SK-N-SH (cell line): ENCODE data around the gene WDR7. TPM values are rescaled to one million over a fixed set of nuclear protein-coding genes. Genes with fewer than 3 reads are reported as not detected.

Experiments
- CTCF ChIA-PET: fragments of 300-600, 350-600 bp; formaldehyde crosslinking; extraction: SDS; loops from one replicate; lab custom pipeline; 2021; lab: Yijun Ruan, JAX
- POLR2A ChIA-PET: fragments of 350-600 bp; sonication (Branson Sonifier 250); formaldehyde crosslinking; extraction: SDS; loops from one replicate; lab custom pipeline; 2020; ENCODE audit warnings: antibody characterized with exemption, inconsistent platforms; lab: Yijun Ruan, JAX
- DNase-seq: peaks from one replicate; pipeline ENCODE4 v3.0.0; 2012
- H2AFZ ChIP-seq: fragments of 200-600 bp; sonication (generic); 2 replicates; pipeline ENCODE4 v1.8.1; 2016; ENCODE audit warnings: antibody characterized with exemption, mild to moderate bottlenecking, low read depth
- H3F3A ChIP-seq: fragments of 200-600 bp; sonication (generic); replicated peaks from 2 replicates; pipeline ENCODE3; 2016; ENCODE audit warnings: antibody characterized with exemption, mild to moderate bottlenecking; ENCODE audit not compliant: insufficient read depth
- H3K27ac ChIP-seq, 2 experiments: fragments of 200-500 bp in 1 of 2; fragments of 200-600 bp in 1 of 2; sonication (Bioruptor generic) in 1 of 2; sonication (generic), shearing (Covaris generic) in 1 of 2; 2 replicates each; pipeline versions ENCODE4 v1.5.1 to v1.6.1; 2014 to 2016; ENCODE audit warnings: low read depth in 2 of 2, inconsistent platforms in 1 of 2, low read length in 1 of 2, mild to moderate bottlenecking in 1 of 2, mixed read lengths in 1 of 2
- H3K27me3 ChIP-seq: fragments of 200-600 bp; sonication (generic), shearing (Covaris generic); 2 replicates; pipeline ENCODE4 v1.6.1; 2016; ENCODE audit warnings: mixed run types; ENCODE audit not compliant: insufficient read depth
- H3K36me3 ChIP-seq, 2 experiments: fragments of 200-500 bp in 1 of 2; fragments of 200-600 bp in 1 of 2; sonication (Bioruptor generic) in 1 of 2; sonication (generic) in 1 of 2; replicated peaks in 1 of 2; 2 replicates each; pipeline versions ENCODE3 to v1.5.1; 2014 to 2016; ENCODE audit warnings: low read length in 1 of 2, mild to moderate bottlenecking in 1 of 2; ENCODE audit not compliant: insufficient read depth in 2 of 2, control insufficient read depth in 1 of 2
- H3K4me1 ChIP-seq, 2 experiments: fragments of 200-500 bp in 1 of 2; fragments of 200-600 bp in 1 of 2; sonication (Bioruptor generic) in 1 of 2; sonication (generic), shearing (Covaris generic) in 1 of 2; 2 replicates each; pipeline versions ENCODE4 v1.5.1 to v1.6.1; 2014 to 2016; ENCODE audit warnings: low read depth in 1 of 2, low read length in 1 of 2, mixed run types in 1 of 2; ENCODE audit not compliant: insufficient read depth in 2 of 2, control insufficient read depth in 1 of 2
- H3K4me2 ChIP-seq: fragments of 200-600 bp; sonication (generic), shearing (Covaris generic); 2 replicates; pipeline ENCODE4 v1.6.1; 2017; ENCODE audit warnings: mixed run types
- H3K4me3 ChIP-seq, 2 experiments: fragments of 200-500 bp in 1 of 2; fragments of 200-600 bp in 1 of 2; sonication (Bioruptor generic) in 1 of 2; sonication (generic), shearing (Covaris generic) in 1 of 2; 2 replicates each; pipeline versions ENCODE4 v1.5.1 to v1.8.1; 2014 to 2016; ENCODE audit warnings: low read depth in 2 of 2, inconsistent platforms in 1 of 2, low read length in 1 of 2, mild to moderate bottlenecking in 1 of 2, mixed read lengths in 1 of 2, moderate library complexity in 1 of 2
- H3K79me2 ChIP-seq: fragments of 200-600 bp; sonication (generic); 2 replicates; pipeline ENCODE4 v1.8.1; 2017; ENCODE audit warnings: mild to moderate bottlenecking; ENCODE audit not compliant: insufficient read depth
- H3K9ac ChIP-seq: fragments of 200-600 bp; sonication (generic); 2 replicates; pipeline ENCODE4 v1.6.1; 2017; ENCODE audit warnings: mixed run types
- H3K9me2 ChIP-seq: fragments of 200-600 bp; sonication (generic); 2 replicates; pipeline ENCODE4 v1.6.1; 2017; ENCODE audit warnings: mixed run types
- H3K9me3 ChIP-seq: fragments of 200-600 bp; sonication (generic); 2 replicates; pipeline ENCODE4 v1.6.1; 2017; ENCODE audit warnings: mixed run types, mild to moderate bottlenecking, moderate library complexity
- H4K20me1 ChIP-seq: fragments of 200-600 bp; sonication (generic); 2 replicates; pipeline ENCODE4 v1.6.1; 2017; ENCODE audit warnings: mild to moderate bottlenecking, mixed run types; ENCODE audit not compliant: insufficient read depth
- CTCF ChIP-seq: fragments of 200-600 bp; sonication (generic); IDR thresholded peaks from 2 replicates; pipeline ENCODE4 v1.6.1; 2017; ENCODE audit warnings: antibody characterized with exemption, mild to moderate bottlenecking, moderate library complexity
- EZH2phosphoT487 ChIP-seq: fragments of 200-600 bp; sonication (generic); IDR thresholded peaks from 2 replicates; pipeline ENCODE4 v1.6.1; 2017; ENCODE audit warnings: low read depth, mixed run types, mild to moderate bottlenecking, antibody characterized with exemption, moderate library complexity, borderline replicate concordance
- FOSL2 ChIP-seq: IDR thresholded peaks from 2 replicates; pipeline ENCODE4 v1.4.0; 2012; ENCODE audit warnings: low read depth, mild to moderate bottlenecking, moderate library complexity, borderline replicate concordance
- FOXJ3 ChIP-seq: sonication (generic); formaldehyde crosslinking; IDR thresholded peaks from 2 replicates; pipeline ENCODE4 v1.5.1; 2020; ENCODE audit warnings: mild to moderate bottlenecking, missing genetic modification reagents
- FOXM1 ChIP-seq: IDR thresholded peaks from 2 replicates; pipeline ENCODE4 v1.4.0; 2012; ENCODE audit warnings: low read depth, mild to moderate bottlenecking
- JUND ChIP-seq: IDR thresholded peaks from 2 replicates; pipeline ENCODE4 v1.4.0; 2012
- MAX ChIP-seq: IDR thresholded peaks from 2 replicates; pipeline ENCODE4 v1.4.0; 2012; ENCODE audit warnings: low read depth
- MEF2A ChIP-seq: IDR thresholded peaks from 2 replicates; pipeline ENCODE4 v1.4.0; 2012; ENCODE audit warnings: low read depth, borderline replicate concordance
- PBX3 ChIP-seq: IDR thresholded peaks from 2 replicates; pipeline ENCODE4; 2012
- POLR2AphosphoS5 ChIP-seq: IDR thresholded peaks from 2 replicates; pipeline ENCODE4 v1.6.1; 2012; ENCODE audit warnings: low read depth, low read length
- RCOR1 ChIP-seq: fragments of 150-350 bp; IDR thresholded peaks from 2 replicates; pipeline ENCODE4 v1.6.1; 2017; ENCODE audit warnings: antibody characterized with exemption, low read length
- RFX5 ChIP-seq: IDR thresholded peaks from 2 replicates; pipeline ENCODE4 v1.6.1; 2012; ENCODE audit warnings: mild to moderate bottlenecking, improper control_type of control experiment, low read length
- SIN3A ChIP-seq: IDR thresholded peaks from 2 replicates; pipeline ENCODE4 v1.6.1; 2012; ENCODE audit warnings: low read depth, mild to moderate bottlenecking, low read length, moderate library complexity, borderline replicate concordance
- SMC3 ChIP-seq: IDR thresholded peaks from 2 replicates; pipeline ENCODE4 v1.6.1; 2012; ENCODE audit warnings: low read depth, low read length, improper control_type of control experiment
- USF2 ChIP-seq: fragments of 150-350 bp; IDR thresholded peaks from 2 replicates; pipeline ENCODE4 v1.6.1; 2017; ENCODE audit warnings: antibody characterized with exemption, low read length, low read depth, borderline replicate concordance
- WGBS: methylation state at CpG from one replicate; pipeline ENCODE4 v1.1.6; 2017; ENCODE audit warnings: low lambda C conversion rate; 5-methylcytosine and 5-hydroxymethylcytosine counted together
- polyA plus RNA-seq, 3 experiments: library from polyadenylated mRNA; depleted of rRNA; stranded (reverse); fragments of >200 nt; gene quantifications; 2 replicates each; pipeline ENCODE4 v1.2.3, GENCODE V29; 2012

Gene WDR7
- polyA plus RNA-seq, 1 of the 3 experiments (the other 2 are of a cell fraction): 4.1 TPM

GRCh38 chr18:56919190-56919589 lies 268.0 kb downstream of the WDR7 start:
- H4K20me1 ChIP-seq: no peaks in the 10 kb centered on the region
- H3K4me1 ChIP-seq: peaks cover 0 to 4% of the 10 kb centered on the region in 2 experiments; a peak in 2 of 4 replicates
- no peaks in the 10 kb centered on the region for H3K9me3 ChIP-seq
- H3F3A ChIP-seq: no peaks in the 10 kb centered on the region
- H3K27ac ChIP-seq: no peak overlapping the region
- no peak overlapping the region for H3K9ac ChIP-seq
- H3K4me2 ChIP-seq: no peak overlapping the region
- 96% methylated on average over 1 of the region's 1 CpG for WGBS
- no peak for DNase-seq
- no peaks in the 10 kb centered on the region for H3K27me3 ChIP-seq
- H3K4me3 ChIP-seq: no peak overlapping the region
- ChIA-PET POLR2A (no interaction called here), CTCF (interaction anchor here (0.8 to 1.8 kb wide), 6 partner anchors 9 to 71 kb away, joined by 3 to 9 read pairs (median 4); no protein-coding TSS in a partner anchor)
- TF ChIP-seq MEF2A: no peak
- no peak for TF ChIP-seq FOXJ3
- TF ChIP-seq SIN3A: no peak
- TF ChIP-seq SMC3: no peak
- TF ChIP-seq JUND: no peak
- TF ChIP-seq FOSL2: no peak
- no peak for TF ChIP-seq RCOR1
- TF ChIP-seq MAX: no peak
- TF ChIP-seq FOXM1: no peak
- TF ChIP-seq POLR2AphosphoS5: no peak
- no peak for TF ChIP-seq PBX3
- TF ChIP-seq EZH2phosphoT487: no peak
- no peak for TF ChIP-seq RFX5
- no peak for TF ChIP-seq CTCF
- TF ChIP-seq USF2: no peak
- H3K79me2 ChIP-seq: no peaks in the 10 kb centered on the region
- no peak overlapping the region for H2AFZ ChIP-seq
- H3K9me2 ChIP-seq: 0 out of 2 replicates have a peak, but pooled peaks cover 4% of the 10 kb centered on the region
- H3K36me3 ChIP-seq: no peaks in the 10 kb centered on the region
